ENCODE results near the gene CLEC1B. TPM values are rescaled to one million over a fixed set of nuclear protein-coding genes. Genes with fewer than 3 reads are reported as not detected.
"Not testable (repeated sequence)": the region's sequence is repeated elsewhere in the genome, so short reads cannot be mapped to it uniquely, and the experiment has no call there.

Gene CLEC1B
- total RNA-seq, 1 experiment from 2014 or later: not detected

GRCh38 chr12:9974731-9975130 is 24.2 kb downstream of the CLEC1B start:
- DNase-seq (ENCODE audit: low read depth): not testable (repeated sequence)

- DNase-seq (ENCODE audit: low read depth): no peak
These were observed 25.0 kb downstream of the CLEC1B start for GRCh38 chr12:9973949-9974348.

GRCh38 chr12:9971181-9971580 is 27.7 kb downstream of the CLEC1B start, which contains the start of gene CLEC12A:
TSS of gene CLEC12A (plus strand) at chr12:9971409. CDS start at chr12:9971597, 188 bp downstream.
- no peak for DNase-seq (ENCODE audit: low read depth)

- DNase-seq (ENCODE audit: low read depth): no peak
These were observed 29.2 kb downstream of the CLEC1B start for GRCh38 chr12:9969673-9970072.

GRCh38 chr12:9961901-9962300 is 37.0 kb downstream of the CLEC1B start:
- DNase-seq (ENCODE audit: low read depth): no peak

- DNase-seq (ENCODE audit: low read depth): no peak
These were observed 37.8 kb downstream of the CLEC1B start for GRCh38 chr12:9961106-9961505.

- no peak for DNase-seq (ENCODE audit: low read depth)
These were observed 38.3 kb downstream of the CLEC1B start for GRCh38 chr12:9960590-9960989.

- no peak for DNase-seq (ENCODE audit: low read depth)
These were observed 41.1 kb downstream of the CLEC1B start for GRCh38 chr12:9957834-9958233.

- not testable (repeated sequence) for DNase-seq (ENCODE audit: low read depth)
These were observed 45.8 kb downstream of the CLEC1B start for GRCh38 chr12:9952954-9953729.

- peak; percentile 16 for DNase-seq (ENCODE audit: low read depth)
These were observed 47.8 kb downstream of the CLEC1B start for GRCh38 chr12:9951026-9951675.

GRCh38 chr12:9948606-9949296 is 50.2 kb downstream of the CLEC1B start:
- DNase-seq (ENCODE audit: low read depth): no peak

GRCh38 chr12:9947674-9948073 is 51.2 kb downstream of the CLEC1B start:
- DNase-seq (ENCODE audit: low read depth): no peak

- no peak for DNase-seq (ENCODE audit: low read depth)
These were observed 54.5 kb downstream of the CLEC1B start for GRCh38 chr12:9944391-9944790.

GRCh38 chr12:9943240-9943639 is 55.7 kb downstream of the CLEC1B start:
- peak; percentile 30 for DNase-seq (ENCODE audit: low read depth)

Other genes starting within 250 kb of the CLEC1B start
- 1.2 TPM in 2 replicates for gene CD69, start 238.2 kb downstream of the CLEC1B start, total RNA-seq (2014; rRNA removed; shearing (Covaris generic))
- 0.69 and 0.98 TPM in 2 replicates for gene KLRF1, start 171.6 kb downstream of the CLEC1B start, total RNA-seq (2014; rRNA removed; shearing (Covaris generic))
- gene CLEC2B, start 129.8 kb downstream of the CLEC1B start, total RNA-seq (2014; rRNA removed; shearing (Covaris generic)): 34.4 and 45.5 TPM in 2 replicates
- gene KLRF2, start 117.6 kb downstream of the CLEC1B start, total RNA-seq (2014; rRNA removed; shearing (Covaris generic)): not detected in 2 replicates
- not detected in 2 replicates for gene CLEC2A, start 66.8 kb downstream of the CLEC1B start, total RNA-seq (2014; rRNA removed; shearing (Covaris generic))
- gene CLEC12A, start 27.7 kb downstream of the CLEC1B start, total RNA-seq (2014; rRNA removed; shearing (Covaris generic)): not detected in 2 replicates
- gene CLEC12B, start 11.5 kb upstream of the CLEC1B start, total RNA-seq (2014; rRNA removed; shearing (Covaris generic)): 0.12 and 0.15 TPM in 2 replicates
- gene CLEC9A, start 31.6 kb upstream of the CLEC1B start, total RNA-seq (2014; rRNA removed; shearing (Covaris generic)): 0.07 TPM in 1 of 2 replicates, not detected in the other
- gene CLEC1A, start 99.9 kb upstream of the CLEC1B start, total RNA-seq (2014; rRNA removed; shearing (Covaris generic)): 0.99 and 2.7 TPM in 2 replicates
- gene CLEC7A, start 131.1 kb upstream of the CLEC1B start, total RNA-seq (2014; rRNA removed; shearing (Covaris generic)): 38.9 and 40.5 TPM in 2 replicates
- gene OLR1, start 173.0 kb upstream of the CLEC1B start, total RNA-seq (2014; rRNA removed; shearing (Covaris generic)): 5.3 and 5.5 TPM in 2 replicates
- gene TMEM52B, start 179.9 kb upstream of the CLEC1B start, total RNA-seq (2014; rRNA removed; shearing (Covaris generic)): 0.37 and 1.2 TPM in 2 replicates
- 69.5 and 78.6 TPM in 2 replicates for gene GABARAPL1, start 213.8 kb upstream of the CLEC1B start, total RNA-seq (2014; rRNA removed; shearing (Covaris generic))